Parathyroid adenoma (tissue), 2 donors: ENCODE results near the gene PREX1.
A peak's percentile ranks its signal among the peaks of the same experiment; 100 is the strongest.

Experiments
- H2AFZ ChIP-seq: fragments of 300-600 bp; sonication (generic); one replicate; pipeline ENCODE4 v1.7.0; 2017; ENCODE audit warnings: antibody characterized with exemption, mild to moderate bottlenecking
- H3K27ac ChIP-seq: fragments of 300-600 bp; sonication (generic); one replicate; pipeline ENCODE4 v1.7.0; 2017
- H3K27me3 ChIP-seq: fragments of 300-600 bp; sonication (generic); one replicate; pipeline ENCODE4 v1.7.0; 2017; ENCODE audit warnings: low read length; ENCODE audit not compliant: control insufficient read depth, insufficient read depth
- H3K36me3 ChIP-seq: fragments of 300-600 bp; sonication (generic); one replicate; pipeline ENCODE4 v1.7.0; 2017; ENCODE audit warnings: low read length; ENCODE audit not compliant: control insufficient read depth, insufficient read depth
- H3K4me1 ChIP-seq: fragments of 300-600 bp; sonication (generic); one replicate; pipeline ENCODE4 v1.7.0; 2017; ENCODE audit warnings: control low read depth
- H3K4me2 ChIP-seq: fragments of 300-600 bp; sonication (generic); one replicate; pipeline ENCODE4 v1.7.0; 2017; ENCODE audit warnings: low read length
- H3K4me3 ChIP-seq: fragments of 300-600 bp; sonication (generic); one replicate; pipeline ENCODE4 v1.7.0; 2017; ENCODE audit warnings: low read depth, low read length
- H3K79me2 ChIP-seq: fragments of 300-600 bp; sonication (generic); one replicate; pipeline ENCODE4 v1.7.0; 2017; ENCODE audit warnings: control low read depth
- H3K9ac ChIP-seq: fragments of 300-600 bp; sonication (generic); one replicate; pipeline ENCODE4 v1.7.0; 2017; ENCODE audit warnings: mild to moderate bottlenecking
- H3K9me3 ChIP-seq: fragments of 300-600 bp; sonication (generic); one replicate; pipeline ENCODE4 v1.7.0; 2017; ENCODE audit warnings: low read length; ENCODE audit not compliant: control insufficient read depth
- CTCF ChIP-seq: fragments of 300-600 bp; sonication (generic); IDR thresholded peaks from one replicate; pipeline ENCODE4 v1.7.0; 2017; ENCODE audit warnings: antibody characterized with exemption, mild to moderate bottlenecking
- donor health status: primary hyperparathyroidism.

Gene PREX1

GRCh38 chr20:48825566-48825920 lies 2.3 kb downstream of the PREX1 start:
- Histone ChIP-seq H3K9ac (no peak overlapping the region), H3K9me3 (no peaks in the 10 kb centered on the region), H3K27ac (no peak overlapping the region), H3K4me1 (peaks cover 3% of the 10 kb centered on the region), H3K27me3 (no peaks in the 10 kb centered on the region), H2AFZ (no peak overlapping the region), H3K79me2 (no peaks in the 10 kb centered on the region), H3K36me3 (no peaks in the 10 kb centered on the region), H3K4me3 (no peak overlapping the region), H3K4me2 (no peak overlapping the region)
- no peak for TF ChIP-seq CTCF

DNA sequence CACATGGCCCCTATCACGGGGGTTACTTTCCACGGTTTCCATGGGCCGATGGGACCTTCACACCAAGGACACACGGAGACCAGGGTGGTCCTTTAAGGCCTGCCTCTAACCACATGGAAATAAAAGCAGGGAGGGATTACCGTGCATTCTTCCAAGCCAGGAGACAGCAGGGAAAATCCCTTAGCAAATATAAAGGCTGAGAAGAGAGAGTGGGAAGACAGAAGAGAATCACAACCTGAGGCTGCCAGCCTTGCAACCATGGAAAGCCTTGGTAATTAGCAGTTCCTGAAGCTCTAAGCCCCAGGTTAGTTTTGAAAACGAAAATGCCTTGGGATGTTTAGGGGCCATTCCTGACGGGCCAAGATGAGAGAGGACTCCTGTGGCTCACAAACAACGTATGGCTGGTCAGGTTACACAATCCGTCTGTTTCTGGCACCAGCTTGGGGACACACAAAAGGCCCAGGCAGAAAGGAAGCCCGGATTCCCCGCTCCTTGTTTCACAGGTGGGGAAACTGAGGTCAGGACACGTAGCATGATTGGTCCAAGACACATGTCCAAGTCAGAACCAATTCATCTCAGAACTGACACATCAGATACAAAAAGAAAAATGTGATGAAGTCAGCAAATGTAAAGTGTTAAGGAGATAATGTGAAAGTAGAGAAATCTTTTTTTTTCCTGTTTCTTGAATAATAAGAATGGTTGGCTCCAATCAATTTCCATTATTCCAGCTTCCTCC lies 2.8 kb downstream of the PREX1 start:
- no peak for TF ChIP-seq CTCF
- H3K4me2 ChIP-seq, result no peak overlapping the region
- no peaks in the 10 kb centered on the region for H3K36me3 ChIP-seq
- H3K9me3 ChIP-seq, result no peaks in the 10 kb centered on the region
- no peak overlapping the region for H2AFZ ChIP-seq
- no peaks in the 10 kb centered on the region for H3K27me3 ChIP-seq
- peak overlapping the region; percentile 25 for H3K27ac ChIP-seq
- H3K4me3 ChIP-seq, result no peak overlapping the region
- H3K4me1 ChIP-seq, result peaks cover 3% of the 10 kb centered on the region
- no peaks in the 10 kb centered on the region for H3K79me2 ChIP-seq
- no peak overlapping the region for H3K9ac ChIP-seq

- Histone ChIP-seq H3K4me3 (no peak overlapping the region), H3K9me3 (no peaks in the 10 kb centered on the region), H3K27ac (no peak overlapping the region), H3K9ac (no peak overlapping the region), H3K4me1 (peaks cover 3% of the 10 kb centered on the region), H2AFZ (no peak overlapping the region), H3K4me2 (peak overlapping the region; percentile 19), H3K27me3 (no peaks in the 10 kb centered on the region), H3K79me2 (no peaks in the 10 kb centered on the region), H3K36me3 (no peaks in the 10 kb centered on the region)
- TF ChIP-seq CTCF, result no peak
Measured at GRCh38 chr20:48823960-48824498, 3.8 kb downstream of the PREX1 start.

GRCh38 chr20:48823476-48823875 lies 4.3 kb downstream of the PREX1 start:
- no peak for TF ChIP-seq CTCF
- no peaks in the 10 kb centered on the region for H3K4me1 ChIP-seq
- no peak overlapping the region for H3K9ac ChIP-seq
- no peaks in the 10 kb centered on the region for H3K27me3 ChIP-seq
- no peaks in the 10 kb centered on the region for H3K36me3 ChIP-seq
- no peaks in the 10 kb centered on the region for H3K9me3 ChIP-seq
- H3K79me2 ChIP-seq, result no peaks in the 10 kb centered on the region
- H3K27ac ChIP-seq, result no peak overlapping the region
- H3K4me2 ChIP-seq, result no peak overlapping the region
- H3K4me3 ChIP-seq, result no peak overlapping the region
- H2AFZ ChIP-seq, result no peak overlapping the region

- no peaks in the 10 kb centered on the region for H3K79me2 ChIP-seq
- H3K9me3 ChIP-seq, result no peaks in the 10 kb centered on the region
- H3K27ac ChIP-seq, result no peak overlapping the region
- no peak overlapping the region for H2AFZ ChIP-seq
- no peaks in the 10 kb centered on the region for H3K27me3 ChIP-seq
- no peaks in the 10 kb centered on the region for H3K36me3 ChIP-seq
- no peak for TF ChIP-seq CTCF
- H3K4me1 ChIP-seq, result no peaks in the 10 kb centered on the region
- no peak overlapping the region for H3K9ac ChIP-seq
- H3K4me2 ChIP-seq, result no peak overlapping the region
- no peak overlapping the region for H3K4me3 ChIP-seq
Measured at GRCh38 chr20:48822879-48823385, 4.9 kb downstream of the PREX1 start.
